ENCODE data around the gene DCPS. TPM values are rescaled to one million over a fixed set of nuclear protein-coding genes. Genes with fewer than 3 reads are reported as not detected.
A peak's percentile ranks its signal among the peaks of the same experiment; 100 is the strongest.
"Not testable (repeated sequence)": the region's sequence is repeated elsewhere in the genome, so short reads cannot be mapped to it uniquely, and the experiment has no call there.

Gene DCPS
- total RNA-seq, 3 donors from 2014 or later = 8.8 to 11.7 (median 9.6) TPM

GRCh38 chr11:126384449-126385070 lies 80.7 kb downstream of the DCPS start:
- Histone ChIP-seq H3K36me3 (no peaks in the 10 kb centered on the region), H3K4me1 (peaks cover 12 to 24% of the 10 kb centered on the region in 2 donors), H3K9me3 (no peaks in the 10 kb centered on the region), H3K4me3 (no peak overlapping the region), H3K27ac (peak overlapping the region; percentile 80 to 85), H3K27me3 (no peaks in the 10 kb centered on the region)
- intact Hi-C loops (cut with DNase I; ENCODE audit: low total_unique reads) = no loop called here
- no peak for TF ChIP-seq POLR2A (IDR thresholded peaks at IDR 0.05)
- peak in 1 of 2 donors; percentile 51 for DNase-seq (ENCODE audit: low spot score in 2 of 2)

DNA sequence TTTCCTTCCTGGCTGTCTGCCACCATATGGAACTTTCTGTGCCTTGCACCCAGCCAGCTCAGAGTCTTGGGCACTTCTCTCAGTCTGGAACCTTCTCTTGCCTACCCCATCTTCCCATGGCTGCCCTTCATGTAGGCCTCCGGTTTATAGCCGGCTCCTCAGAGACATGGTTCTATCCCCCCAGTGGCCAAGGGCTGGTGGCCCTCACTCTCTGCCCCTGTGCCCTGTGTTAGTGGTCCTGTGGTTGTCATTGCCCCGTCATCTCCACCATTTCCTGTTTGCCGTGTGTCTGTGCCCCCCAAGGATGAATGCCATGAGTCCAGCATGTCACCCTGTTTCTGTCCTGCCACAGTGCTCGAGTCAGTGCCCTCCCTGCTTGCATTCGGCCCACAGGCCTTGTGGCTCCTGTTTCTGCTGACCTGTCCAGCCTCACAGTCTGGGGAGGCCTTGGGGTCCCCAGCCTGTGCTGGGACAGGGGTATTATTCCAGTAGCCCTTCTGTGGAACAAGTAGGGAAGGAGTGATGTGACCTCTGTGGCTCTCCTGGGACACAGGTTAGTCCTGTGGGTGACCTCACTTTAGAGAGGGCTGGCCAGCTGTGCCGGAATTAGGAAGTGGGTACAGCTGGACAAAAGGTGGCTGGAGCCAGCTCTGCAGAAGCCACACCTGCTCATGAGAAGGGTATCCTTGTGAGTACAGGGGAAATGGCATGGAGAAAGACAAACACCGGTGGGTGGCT lies 82.3 kb downstream of the DCPS start:
- H3K9me3 ChIP-seq = no peaks in the 10 kb centered on the region
- H3K4me3 ChIP-seq = no peak overlapping the region
- peaks cover 12 to 24% of the 10 kb centered on the region in 2 donors for H3K4me1 ChIP-seq
- no peaks in the 10 kb centered on the region for H3K36me3 ChIP-seq
- peak overlapping the region; percentile 77 to 80 for H3K27ac ChIP-seq
- TF ChIP-seq POLR2A (IDR thresholded peaks at IDR 0.05) (no peak), CTCF (IDR thresholded peaks at IDR 0.05) (no peak), POLR2AphosphoS5 (IDR thresholded peaks at IDR 0.05) (no peak)
- intact Hi-C loops (cut with DNase I; ENCODE audit: low total_unique reads) = no loop called here
- peak in 1 of 2 donors; percentile 36 for DNase-seq (ENCODE audit: low spot score in 2 of 2)
- H3K27me3 ChIP-seq = no peaks in the 10 kb centered on the region

DNA sequence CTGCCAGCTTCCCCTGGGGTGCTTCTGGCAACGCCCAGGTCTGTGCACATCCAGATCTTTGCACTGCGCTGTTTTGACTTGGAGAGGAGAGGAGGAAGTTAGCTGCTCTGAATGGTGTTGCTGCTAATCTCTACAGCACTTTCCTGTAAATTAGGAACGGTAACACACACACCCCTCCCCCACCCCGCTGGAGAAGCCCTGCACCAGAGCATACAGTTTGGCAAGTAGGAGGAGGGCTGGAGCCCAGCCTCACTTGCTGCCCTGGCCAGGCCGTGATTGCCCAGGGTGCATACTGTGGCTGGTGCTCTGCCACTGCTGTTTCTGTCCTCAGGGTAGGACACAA lies 82.8 kb downstream of the DCPS start:
- H3K4me3 ChIP-seq; intact Hi-C loops (cut with DNase I; ENCODE audit: low total_unique reads); H3K27me3 ChIP-seq; H3K36me3 ChIP-seq; H3K9me3 ChIP-seq: not testable (repeated sequence)
- Histone ChIP-seq H3K4me1 (peaks cover 12 to 24% of the 10 kb centered on the region in 2 donors), H3K27ac (peak overlapping the region; percentile 77 to 80)
- peak; percentile 64 to 85 for DNase-seq (ENCODE audit: low spot score in 2 of 2)

DNA sequence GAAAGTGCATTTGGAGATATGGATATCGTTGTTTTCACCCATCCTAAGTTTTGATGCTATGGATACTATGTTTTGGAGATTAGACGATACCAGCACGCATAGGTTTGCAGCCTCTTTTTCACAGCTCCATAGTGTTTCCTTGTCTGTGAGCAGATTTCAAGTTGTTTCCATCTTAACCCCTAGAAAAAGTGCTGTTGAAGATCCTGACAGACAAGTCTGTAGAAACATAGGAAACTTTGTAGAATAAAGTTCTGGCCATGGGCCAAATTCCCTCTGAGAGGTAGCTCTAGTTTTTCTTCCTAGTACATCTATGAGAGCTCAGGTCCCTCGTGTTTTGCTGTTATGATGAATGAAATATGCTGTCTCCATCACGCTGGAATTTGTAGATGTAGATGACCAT lies 84.0 kb downstream of the DCPS start:
- no peaks in the 10 kb centered on the region for H3K36me3 ChIP-seq
- no peak for DNase-seq (ENCODE audit: low spot score in 2 of 2)
- H3K9me3 ChIP-seq = no peaks in the 10 kb centered on the region
- TF ChIP-seq POLR2A (IDR thresholded peaks at IDR 0.05) = no peak
- TF ChIP-seq CTCF (IDR thresholded peaks at IDR 0.05) = no peak
- TF ChIP-seq POLR2AphosphoS5 (IDR thresholded peaks at IDR 0.05) = no peak
- intact Hi-C loops (cut with DNase I; ENCODE audit: low total_unique reads) = no loop called here
- peaks cover 8 to 24% of the 10 kb centered on the region in 2 donors for H3K4me1 ChIP-seq
- H3K4me3 ChIP-seq = no peak overlapping the region
- H3K27ac ChIP-seq = no peak overlapping the region
- no peaks in the 10 kb centered on the region for H3K27me3 ChIP-seq

DNA sequence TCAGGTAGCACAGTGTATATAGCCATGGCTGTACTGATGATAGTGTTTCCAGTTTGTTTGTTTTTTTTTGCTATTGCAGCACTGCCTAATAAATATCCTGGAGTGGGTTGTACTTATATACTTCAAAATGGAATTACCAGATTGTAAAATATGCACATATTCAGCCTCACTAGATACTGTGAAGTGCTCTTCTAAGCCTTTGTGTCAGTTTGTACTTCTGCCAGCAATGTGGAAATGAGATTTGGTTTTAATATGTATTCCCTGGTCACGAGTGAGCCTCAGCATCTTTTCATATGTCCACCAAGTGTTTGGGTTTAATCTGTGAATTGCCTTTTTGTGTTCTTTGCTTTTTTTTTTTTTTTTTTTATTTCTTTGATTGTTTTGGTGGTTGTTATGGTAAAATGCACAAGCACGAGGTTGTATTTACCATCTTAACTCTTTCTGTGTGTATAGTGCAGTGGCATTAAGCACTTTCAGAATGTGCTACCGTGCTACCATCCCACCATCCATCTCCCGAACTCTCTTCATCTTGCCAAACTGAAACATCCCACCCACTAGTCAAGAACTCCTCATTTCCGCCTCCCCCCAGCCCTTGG lies 86.5 kb downstream of the DCPS start:
- no peak for TF ChIP-seq CTCF (IDR thresholded peaks at IDR 0.05)
- no peak for TF ChIP-seq POLR2A (IDR thresholded peaks at IDR 0.05)
- no peak for TF ChIP-seq POLR2AphosphoS5 (IDR thresholded peaks at IDR 0.05)
- no peaks in the 10 kb centered on the region for H3K9me3 ChIP-seq
- H3K4me1 ChIP-seq = peaks cover 5 to 11% of the 10 kb centered on the region in 2 donors
- H3K27me3 ChIP-seq = no peaks in the 10 kb centered on the region
- DNase-seq (ENCODE audit: low spot score in 2 of 2) = no peak
- no peak overlapping the region for H3K4me3 ChIP-seq
- H3K36me3 ChIP-seq = no peaks in the 10 kb centered on the region
- intact Hi-C loops (cut with DNase I; ENCODE audit: low total_unique reads) = no loop called here
- H3K27ac ChIP-seq = no peak overlapping the region
